GM21723 (cell line): ENCODE measurements around the gene YY1.
"Not testable (repeated sequence)": the region's sequence is repeated elsewhere in the genome, so short reads cannot be mapped to it uniquely, and the experiment has no call there.

Source experiments
- ATAC-seq: cut with Tn5 transposase; IDR thresholded peaks from one replicate; pipeline ENCODE4 v1.9.1; 2021; ENCODE audit warnings: mild to moderate bottlenecking, moderate library complexity; ENCODE audit not compliant: unreplicated experiment

The YY1 gene

GRCh38 chr14:100312110-100312876 is 73.3 kb downstream of the YY1 start:
- ATAC-seq, result not testable (repeated sequence)

- ATAC-seq, result no peak
Measured at GRCh38 chr14:100312877-100313400, 74.0 kb downstream of the YY1 start.

GRCh38 chr14:100313464-100314230 is 74.7 kb downstream of the YY1 start:
- ATAC-seq, result no peak

- no peak for ATAC-seq
Measured at GRCh38 chr14:100314724-100315123, 75.8 kb downstream of the YY1 start.

- ATAC-seq, result no peak
Measured at GRCh38 chr14:100317389-100317788, 78.4 kb downstream of the YY1 start.

- peak; percentile 85 for ATAC-seq
Measured at GRCh38 chr14:100317912-100318808, 79.2 kb downstream of the YY1 start.

- no peak for ATAC-seq
Measured at GRCh38 chr14:100320157-100320856, 81.4 kb downstream of the YY1 start.

GRCh38 chr14:100321473-100322137 is 82.7 kb downstream of the YY1 start:
- no peak for ATAC-seq

GRCh38 chr14:100322138-100322957 is 83.4 kb downstream of the YY1 start:
- ATAC-seq, result no peak

- no peak for ATAC-seq
Measured at GRCh38 chr14:100323121-100323941, 84.4 kb downstream of the YY1 start, which contains the start of gene SLC25A47. Gene SLC25A47 (plus strand): TSS chr14:100323339. CDS start chr14:100323415, 76 bp downstream.

GRCh38 chr14:100323942-100324307 is 85.0 kb downstream of the YY1 start:
- ATAC-seq, result no peak

GRCh38 chr14:100325231-100325632 is 86.3 kb downstream of the YY1 start:
- no peak for ATAC-seq

GRCh38 chr14:100325958-100326357 is 87.0 kb downstream of the YY1 start:
- no peak for ATAC-seq

GRCh38 chr14:100327128-100327527 is 88.2 kb downstream of the YY1 start:
- ATAC-seq, result no peak

GRCh38 chr14:100328495-100329163 is 89.7 kb downstream of the YY1 start:
- ATAC-seq, result no peak

- no peak for ATAC-seq
Measured at GRCh38 chr14:100329233-100330006, 90.5 kb downstream of the YY1 start.

GRCh38 chr14:100330007-100330344 is 91.0 kb downstream of the YY1 start:
- no peak for ATAC-seq
